OCI-LY7 (cell line): Measurements from ENCODE around the gene SPON1. TPM values are rescaled to one million over a fixed set of nuclear protein-coding genes. Genes with fewer than 3 reads are reported as not detected.

Experiments
- BruUV-seq: library from RNA; stranded (reverse); fragments of 400-500 nt; replicated peaks from 2 replicates; lab custom pipeline; 2021; lab: Mats Ljungman, UMichigan
- CTCF ChIA-PET: fragments of 300-600 bp; sonication (Branson Sonifier 250); formaldehyde crosslinking; loops from one replicate; lab custom pipeline; 2022; ENCODE audit warnings: antibody characterized with exemption; ENCODE audit not compliant: unreplicated experiment; lab: Charles Lee
- POLR2A ChIA-PET: fragments of 300-600 bp; sonication (Branson Sonifier 250); formaldehyde crosslinking; loops from one replicate; lab custom pipeline; 2022; ENCODE audit warnings: antibody characterized with exemption; lab: Charles Lee
- DNase-seq: peaks from one replicate; pipeline ENCODE4 v3.0.0-alpha.2; 2015; ENCODE audit warnings: low spot score
- H2AFZ ChIP-seq: fragments of 200-600 bp; sonication (generic), shearing (Covaris generic); 2 replicates; pipeline ENCODE4 v1.6.1; 2014; ENCODE audit warnings: mild to moderate bottlenecking, antibody characterized with exemption, low read length, moderate library complexity
- H3K27ac ChIP-seq: fragments of 200-600 bp; sonication (generic); 2 replicates; pipeline ENCODE4 v1.5.1; 2014; ENCODE audit warnings: mixed run types, low read depth, mild to moderate bottlenecking, moderate library complexity, low read length, inconsistent platforms; ENCODE audit not compliant: poor library complexity, severe bottlenecking
- H3K36me3 ChIP-seq: fragments of 200-600 bp; sonication (generic); 2 replicates; pipeline ENCODE4 v1.6.1; 2014; ENCODE audit warnings: mild to moderate bottlenecking, antibody characterized with exemption, low read length, moderate library complexity, mixed read lengths; ENCODE audit not compliant: insufficient read depth
- H3K4me1 ChIP-seq: fragments of 200-600 bp; sonication (generic); 2 replicates; pipeline ENCODE4 v1.5.1; 2014; ENCODE audit warnings: mild to moderate bottlenecking, low read length; ENCODE audit not compliant: insufficient read depth, poor library complexity, severe bottlenecking
- H3K4me2 ChIP-seq: fragments of 200-600 bp; sonication (generic); 2 replicates; pipeline ENCODE4 v1.6.1; 2014; ENCODE audit warnings: mild to moderate bottlenecking, low read length
- H3K4me3 ChIP-seq: fragments of 200-600 bp; sonication (generic); 2 replicates; pipeline ENCODE4 v1.5.1; 2014; ENCODE audit warnings: mild to moderate bottlenecking, low read depth, low read length; ENCODE audit not compliant: poor library complexity, severe bottlenecking
- H3K79me2 ChIP-seq: fragments of 200-600 bp; sonication (generic); 2 replicates; pipeline ENCODE4 v1.6.1; 2016; ENCODE audit warnings: low read depth, mild to moderate bottlenecking, low read length, moderate library complexity, mixed read lengths; ENCODE audit not compliant: insufficient read depth
- H3K9me2 ChIP-seq: fragments of 200-600 bp; sonication (generic); 2 replicates; pipeline ENCODE4 v1.6.1; 2016; ENCODE audit warnings: mild to moderate bottlenecking, low read length, mixed read lengths; ENCODE audit not compliant: insufficient read depth
- H3K9me3 ChIP-seq: fragments of 200-600 bp; sonication (generic); 2 replicates; pipeline ENCODE4 v1.6.1; 2014; ENCODE audit warnings: mild to moderate bottlenecking, mixed run types, low read length, mixed read lengths
- H4K20me1 ChIP-seq: fragments of 200-600 bp; sonication (generic); 2 replicates; pipeline ENCODE4 v1.6.1; 2014; ENCODE audit warnings: mild to moderate bottlenecking, antibody characterized with exemption, low read length, moderate library complexity, mixed read lengths; ENCODE audit not compliant: insufficient read depth
- CTCF ChIP-seq: fragments of 200-600 bp; sonication (generic); conservative IDR thresholded peaks from 2 replicates; pipeline ENCODE4 v1.5.1; 2014; ENCODE audit warnings: mild to moderate bottlenecking, antibody characterized with exemption, low read length, moderate library complexity, mixed read lengths
- EZH2phosphoT487 ChIP-seq: fragments of 200-600 bp; sonication (generic); IDR thresholded peaks from 2 replicates; pipeline ENCODE4 v1.6.1; 2018; ENCODE audit warnings: low read depth, borderline replicate concordance, mild to moderate bottlenecking, mixed run types, antibody characterized with exemption, low read length, moderate library complexity, mixed read lengths
- intact Hi-C: fragments of 100-400 bp; cut with micrococcal nuclease; formaldehyde crosslinking; loops from one replicate; pipeline ENCODE4 v1.10.0; 2022; ENCODE audit not compliant: unreplicated experiment
- total RNA-seq, 2 experiments: library from RNA; depleted of rRNA in 1 of 2; stranded (reverse); fragments of >200 nt in 1 of 2; shearing (Covaris generic) in 1 of 2; gene quantifications; 2 replicates each; pipeline ENCODE4 v1.2.3, GENCODE V29; 2014 to 2022

SPON1 gene
- total RNA-seq, 2 experiments from 2014 or later, result 0.38 TPM; not detected in 1

- BruUV-seq, result no TSS peak
- ChIA-PET CTCF (no interaction called here), POLR2A (no interaction called here)
- Histone ChIP-seq H3K4me1 (no peaks in the 10 kb centered on the region), H4K20me1 (no peaks in the 10 kb centered on the region), H3K9me2 (no peaks in the 10 kb centered on the region), H3K4me3 (no peak overlapping the region), H3K36me3 (no peaks in the 10 kb centered on the region), H3K27ac (no peak overlapping the region), H3K79me2 (no peaks in the 10 kb centered on the region), H3K9me3 (no peaks in the 10 kb centered on the region), H2AFZ (no peak overlapping the region), H3K4me2 (no peak overlapping the region)
- TF ChIP-seq CTCF (no peak), EZH2phosphoT487 (no peak)
- intact Hi-C loops, result no loop called here
- no peak for DNase-seq
Measured at GRCh38 chr11:14269692-14270573, 307.4 kb downstream of the SPON1 start.

GRCh38 chr11:14270690-14271542 is 308.4 kb downstream of the SPON1 start:
- BruUV-seq, result no TSS peak
- CTCF ChIA-PET, result no interaction called here

More at GRCh38 chr11:14270690-14271542, 308.4 kb downstream of the SPON1 start:
- intact Hi-C loops, result no loop called here
- H3K36me3 ChIP-seq, result no peaks in the 10 kb centered on the region
- POLR2A ChIA-PET, result no interaction called here
- H2AFZ ChIP-seq, result no peak overlapping the region
- no peaks in the 10 kb centered on the region for H3K79me2 ChIP-seq
- no peaks in the 10 kb centered on the region for H4K20me1 ChIP-seq
- H3K4me2 ChIP-seq, result no peak overlapping the region
- DNase-seq, result no peak
- no peaks in the 10 kb centered on the region for H3K9me2 ChIP-seq
- no peaks in the 10 kb centered on the region for H3K4me1 ChIP-seq
- H3K4me3 ChIP-seq, result no peak overlapping the region
- TF ChIP-seq CTCF (no peak), EZH2phosphoT487 (no peak)
- no peaks in the 10 kb centered on the region for H3K9me3 ChIP-seq
- H3K27ac ChIP-seq, result no peak overlapping the region
